Measurements from ENCODE around the gene LTBP1. TPM values are rescaled to one million over a fixed set of nuclear protein-coding genes. Genes with fewer than 3 reads are reported as not detected.
"Not testable (repeated sequence)": the region's sequence is repeated elsewhere in the genome, so short reads cannot be mapped to it uniquely, and the experiment has no call there.

The LTBP1 gene
- total and polyA plus RNA-seq, 4 donors: 5.8 to 57.6 (median 10.2) TPM

DNA sequence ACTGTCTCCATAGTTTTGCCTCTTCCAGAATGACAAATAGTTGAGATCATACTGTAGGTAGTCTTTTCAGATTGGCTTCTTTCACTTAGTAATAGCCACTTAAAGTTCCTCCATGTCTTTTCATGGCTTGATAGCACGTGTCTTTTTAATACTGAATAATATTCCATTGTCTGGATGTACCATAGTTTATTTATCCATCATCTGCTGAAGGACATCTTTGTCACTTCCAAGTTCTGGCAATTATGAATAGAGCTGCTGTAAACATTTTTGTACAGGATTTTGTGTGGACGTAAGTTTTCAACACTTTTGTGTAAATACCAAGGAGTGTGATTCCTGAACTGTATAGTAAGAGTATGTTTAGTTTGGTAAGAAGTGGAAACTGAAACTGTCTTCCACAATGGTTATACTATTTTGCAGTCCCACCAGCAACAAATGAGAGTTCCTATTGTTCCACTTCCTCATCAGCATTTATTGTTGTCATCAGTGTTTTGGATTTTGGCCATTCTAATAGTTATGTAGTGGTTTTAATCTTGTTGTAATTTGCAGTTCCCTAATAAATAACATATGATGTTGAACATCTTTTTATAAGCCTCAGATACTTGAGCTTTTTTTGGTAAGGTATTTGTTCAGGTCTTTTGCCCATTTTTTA, 18.9 kb downstream of the LTBP1 start:
- TF ChIP-seq EGR1 (IDR thresholded peaks at IDR 0.05; ENCODE audit: low read depth in 2 of 2) (no peak), TAF1 (conservative IDR thresholded peaks at IDR 0.05) (no peak), YY1 (IDR thresholded peaks at IDR 0.05) (no peak), SP1 (IDR thresholded peaks at IDR 0.05) (no peak), FOXA1 (IDR thresholded peaks at IDR 0.05) (no peak), RAD21 (IDR thresholded peaks at IDR 0.05) (no peak)
- TF ChIP-seq, protein P1, sequence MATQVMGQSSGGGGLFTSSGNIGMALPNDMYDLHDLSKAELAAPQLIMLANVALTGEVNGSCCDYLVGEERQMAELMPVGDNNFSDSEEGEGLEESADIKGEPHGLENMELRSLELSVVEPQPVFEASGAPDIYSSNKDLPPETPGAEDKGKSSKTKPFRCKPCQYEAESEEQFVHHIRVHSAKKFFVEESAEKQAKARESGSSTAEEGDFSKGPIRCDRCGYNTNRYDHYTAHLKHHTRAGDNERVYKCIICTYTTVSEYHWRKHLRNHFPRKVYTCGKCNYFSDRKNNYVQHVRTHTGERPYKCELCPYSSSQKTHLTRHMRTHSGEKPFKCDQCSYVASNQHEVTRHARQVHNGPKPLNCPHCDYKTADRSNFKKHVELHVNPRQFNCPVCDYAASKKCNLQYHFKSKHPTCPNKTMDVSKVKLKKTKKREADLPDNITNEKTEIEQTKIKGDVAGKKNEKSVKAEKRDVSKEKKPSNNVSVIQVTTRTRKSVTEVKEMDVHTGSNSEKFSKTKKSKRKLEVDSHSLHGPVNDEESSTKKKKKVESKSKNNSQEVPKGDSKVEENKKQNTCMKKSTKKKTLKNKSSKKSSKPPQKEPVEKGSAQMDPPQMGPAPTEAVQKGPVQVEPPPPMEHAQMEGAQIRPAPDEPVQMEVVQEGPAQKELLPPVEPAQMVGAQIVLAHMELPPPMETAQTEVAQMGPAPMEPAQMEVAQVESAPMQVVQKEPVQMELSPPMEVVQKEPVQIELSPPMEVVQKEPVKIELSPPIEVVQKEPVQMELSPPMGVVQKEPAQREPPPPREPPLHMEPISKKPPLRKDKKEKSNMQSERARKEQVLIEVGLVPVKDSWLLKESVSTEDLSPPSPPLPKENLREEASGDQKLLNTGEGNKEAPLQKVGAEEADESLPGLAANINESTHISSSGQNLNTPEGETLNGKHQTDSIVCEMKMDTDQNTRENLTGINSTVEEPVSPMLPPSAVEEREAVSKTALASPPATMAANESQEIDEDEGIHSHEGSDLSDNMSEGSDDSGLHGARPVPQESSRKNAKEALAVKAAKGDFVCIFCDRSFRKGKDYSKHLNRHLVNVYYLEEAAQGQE (IDR thresholded peaks at IDR 0.05): no peak
- TF ChIP-seq, protein P2, sequence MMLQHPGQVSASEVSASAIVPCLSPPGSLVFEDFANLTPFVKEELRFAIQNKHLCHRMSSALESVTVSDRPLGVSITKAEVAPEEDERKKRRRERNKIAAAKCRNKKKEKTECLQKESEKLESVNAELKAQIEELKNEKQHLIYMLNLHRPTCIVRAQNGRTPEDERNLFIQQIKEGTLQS (IDR thresholded peaks at IDR 0.05): no peak
- Histone ChIP-seq H3K9ac (ENCODE audit: low read depth in 1 of 2, low read length in 2 of 2) (no peak overlapping the region), H3K36me3 (ENCODE audit: control insufficient read depth in 4 of 4, insufficient read depth in 3 of 4, low read depth in 1 of 4, low read length in 3 of 4) (no peaks in the 10 kb centered on the region), H3K9me3 (ENCODE audit: control insufficient read depth in 4 of 4, low read length in 3 of 4) (no peaks in the 10 kb centered on the region), H3K27me3 (ENCODE audit: control insufficient read depth in 4 of 4, insufficient read depth in 4 of 4, low read length in 3 of 4) (no peaks in the 10 kb centered on the region), H3K4me3 (ENCODE audit: low read depth in 1 of 3, low read length in 3 of 3) (no peak overlapping the region), H3K27ac (ENCODE audit: low read depth in 1 of 2, low read length in 2 of 2) (no peak overlapping the region), H3K4me1 (ENCODE audit: control insufficient read depth in 4 of 4, insufficient read depth in 4 of 4, low read length in 3 of 4) (peaks cover 0 to 2% (median 0%) of the 10 kb centered on the region in 4 donors)
- WGBS: 87% methylated on average over 2 of the region's 2 CpGs
- no peak for DNase-seq (ENCODE audit: low spot score)

DNA sequence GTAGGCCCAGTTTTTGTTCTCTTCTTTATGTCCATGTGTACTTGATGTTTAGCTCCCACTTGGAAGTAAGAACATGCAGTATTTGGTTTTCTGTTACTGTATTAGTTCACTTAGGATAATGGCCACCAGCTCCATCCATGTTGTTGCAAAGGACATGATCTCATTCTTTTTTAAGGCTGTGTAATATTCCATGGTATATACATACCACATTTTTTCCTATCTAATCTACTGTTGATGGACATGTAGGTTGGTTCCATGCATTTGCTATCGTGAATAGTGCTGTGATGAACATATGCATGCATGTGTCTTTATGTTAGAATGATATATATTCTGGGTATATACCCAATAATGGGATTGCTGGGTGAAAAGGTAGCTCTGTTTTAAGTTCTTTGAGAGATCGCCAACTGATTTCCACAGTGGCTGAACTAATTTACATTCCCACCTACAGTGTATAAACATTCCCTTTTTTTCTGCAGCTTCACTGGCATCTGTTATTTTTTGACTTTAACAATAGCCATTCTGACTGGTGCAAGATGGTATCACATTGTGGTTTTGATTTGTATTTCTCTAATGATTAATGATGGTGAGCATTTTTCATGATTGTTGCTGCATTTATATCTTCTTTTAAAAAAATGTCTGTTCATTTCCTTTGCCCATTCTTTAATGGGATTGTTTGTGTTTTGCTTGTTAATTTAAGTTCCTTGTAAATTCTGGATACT, 22.9 kb downstream of the LTBP1 start:
- Histone ChIP-seq H3K4me1 (ENCODE audit: control insufficient read depth in 4 of 4, insufficient read depth in 4 of 4, low read length in 3 of 4) (peaks cover 0 to 2% (median 0%) of the 10 kb centered on the region in 4 donors), H3K9me3 (ENCODE audit: control insufficient read depth in 4 of 4, low read length in 3 of 4) (no peaks in the 10 kb centered on the region), H3K27me3 (ENCODE audit: control insufficient read depth in 4 of 4, insufficient read depth in 4 of 4, low read length in 3 of 4) (no peaks in the 10 kb centered on the region), H3K9ac (ENCODE audit: low read depth in 1 of 2, low read length in 2 of 2) (no peak overlapping the region), H3K27ac (ENCODE audit: low read depth in 1 of 2, low read length in 2 of 2) (no peak overlapping the region), H3K4me3 (ENCODE audit: low read depth in 1 of 3, low read length in 3 of 3) (no peak overlapping the region), H3K36me3 (ENCODE audit: control insufficient read depth in 4 of 4, insufficient read depth in 3 of 4, low read depth in 1 of 4, low read length in 3 of 4) (no peaks in the 10 kb centered on the region)
- WGBS: 94% methylated on average over 2 of the region's 2 CpGs
- no peak for DNase-seq (ENCODE audit: low spot score)
- TF ChIP-seq FOXA2 (IDR thresholded peaks at IDR 0.05) (no peak), JUND (IDR thresholded peaks at IDR 0.05) (no peak), SP1 (IDR thresholded peaks at IDR 0.05) (no peak), FOXA1 (IDR thresholded peaks at IDR 0.05) (no peak), YY1 (IDR thresholded peaks at IDR 0.05) (no peak), GABPA (IDR thresholded peaks at IDR 0.05 in 1 of 2, conservative IDR thresholded peaks at IDR 0.05 in 1 of 2) (no peak), TAF1 (conservative IDR thresholded peaks at IDR 0.05) (no peak), EGR1 (IDR thresholded peaks at IDR 0.05; ENCODE audit: low read depth in 2 of 2) (no peak), RAD21 (IDR thresholded peaks at IDR 0.05) (no peak)
- TF ChIP-seq, protein P3, sequence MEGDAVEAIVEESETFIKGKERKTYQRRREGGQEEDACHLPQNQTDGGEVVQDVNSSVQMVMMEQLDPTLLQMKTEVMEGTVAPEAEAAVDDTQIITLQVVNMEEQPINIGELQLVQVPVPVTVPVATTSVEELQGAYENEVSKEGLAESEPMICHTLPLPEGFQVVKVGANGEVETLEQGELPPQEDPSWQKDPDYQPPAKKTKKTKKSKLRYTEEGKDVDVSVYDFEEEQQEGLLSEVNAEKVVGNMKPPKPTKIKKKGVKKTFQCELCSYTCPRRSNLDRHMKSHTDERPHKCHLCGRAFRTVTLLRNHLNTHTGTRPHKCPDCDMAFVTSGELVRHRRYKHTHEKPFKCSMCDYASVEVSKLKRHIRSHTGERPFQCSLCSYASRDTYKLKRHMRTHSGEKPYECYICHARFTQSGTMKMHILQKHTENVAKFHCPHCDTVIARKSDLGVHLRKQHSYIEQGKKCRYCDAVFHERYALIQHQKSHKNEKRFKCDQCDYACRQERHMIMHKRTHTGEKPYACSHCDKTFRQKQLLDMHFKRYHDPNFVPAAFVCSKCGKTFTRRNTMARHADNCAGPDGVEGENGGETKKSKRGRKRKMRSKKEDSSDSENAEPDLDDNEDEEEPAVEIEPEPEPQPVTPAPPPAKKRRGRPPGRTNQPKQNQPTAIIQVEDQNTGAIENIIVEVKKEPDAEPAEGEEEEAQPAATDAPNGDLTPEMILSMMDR (IDR thresholded peaks at IDR 0.05; ENCODE audit: low read depth, low read length, missing input control): no peak
- TF ChIP-seq, protein P2 (IDR thresholded peaks at IDR 0.05): no peak
- TF ChIP-seq, protein P1 (IDR thresholded peaks at IDR 0.05): no peak
- TF ChIP-seq, protein P4, sequence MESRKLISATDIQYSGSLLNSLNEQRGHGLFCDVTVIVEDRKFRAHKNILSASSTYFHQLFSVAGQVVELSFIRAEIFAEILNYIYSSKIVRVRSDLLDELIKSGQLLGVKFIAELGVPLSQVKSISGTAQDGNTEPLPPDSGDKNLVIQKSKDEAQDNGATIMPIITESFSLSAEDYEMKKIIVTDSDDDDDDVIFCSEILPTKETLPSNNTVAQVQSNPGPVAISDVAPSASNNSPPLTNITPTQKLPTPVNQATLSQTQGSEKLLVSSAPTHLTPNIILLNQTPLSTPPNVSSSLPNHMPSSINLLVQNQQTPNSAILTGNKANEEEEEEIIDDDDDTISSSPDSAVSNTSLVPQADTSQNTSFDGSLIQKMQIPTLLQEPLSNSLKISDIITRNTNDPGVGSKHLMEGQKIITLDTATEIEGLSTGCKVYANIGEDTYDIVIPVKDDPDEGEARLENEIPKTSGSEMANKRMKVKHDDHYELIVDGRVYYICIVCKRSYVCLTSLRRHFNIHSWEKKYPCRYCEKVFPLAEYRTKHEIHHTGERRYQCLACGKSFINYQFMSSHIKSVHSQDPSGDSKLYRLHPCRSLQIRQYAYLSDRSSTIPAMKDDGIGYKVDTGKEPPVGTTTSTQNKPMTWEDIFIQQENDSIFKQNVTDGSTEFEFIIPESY (IDR thresholded peaks at IDR 0.05): no peak

DNA sequence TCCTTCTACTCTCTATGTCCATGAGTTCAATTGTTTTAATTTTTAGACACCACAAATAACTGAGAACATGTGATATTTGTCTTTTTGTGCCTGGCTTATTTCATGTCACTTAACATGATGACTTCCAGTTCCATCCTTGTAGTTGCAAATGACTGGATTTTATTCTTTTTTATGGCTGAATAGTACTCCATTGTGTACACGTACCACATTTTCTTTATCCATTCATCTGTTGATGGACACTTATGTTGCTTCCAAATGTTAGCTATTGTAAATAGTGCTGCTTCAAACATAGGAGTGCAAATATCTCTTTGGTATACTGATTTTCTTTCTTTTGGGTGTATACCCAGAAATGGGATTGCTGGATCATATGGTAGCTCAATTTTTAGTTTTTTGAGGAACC, 27.0 kb downstream of the LTBP1 start:
- not testable (repeated sequence) for H3K36me3 ChIP-seq (ENCODE audit: control insufficient read depth in 4 of 4, insufficient read depth in 3 of 4, low read depth in 1 of 4, low read length in 3 of 4); H3K27ac ChIP-seq (ENCODE audit: low read depth in 1 of 2, low read length in 2 of 2); DNase-seq (ENCODE audit: low spot score); H3K4me3 ChIP-seq (ENCODE audit: low read depth in 1 of 3, low read length in 3 of 3); H3K27me3 ChIP-seq (ENCODE audit: control insufficient read depth in 4 of 4, insufficient read depth in 4 of 4, low read length in 3 of 4); H3K9ac ChIP-seq (ENCODE audit: low read depth in 1 of 2, low read length in 2 of 2); H3K9me3 ChIP-seq (ENCODE audit: control insufficient read depth in 4 of 4, low read length in 3 of 4)
- WGBS: 99% methylated on average over 1 of the region's 1 CpG
- H3K4me1 ChIP-seq (ENCODE audit: control insufficient read depth in 4 of 4, insufficient read depth in 4 of 4, low read length in 3 of 4): peaks cover 0 to 11% (median 7%) of the 10 kb centered on the region in 4 donors

All from liver (tissue), 9 donors.